ENCODE measurements around the gene CTSE.
"Not testable (repeated sequence)": the region's sequence is repeated elsewhere in the genome, so short reads cannot be mapped to it uniquely, and the experiment has no call there.

The CTSE gene

DNA sequence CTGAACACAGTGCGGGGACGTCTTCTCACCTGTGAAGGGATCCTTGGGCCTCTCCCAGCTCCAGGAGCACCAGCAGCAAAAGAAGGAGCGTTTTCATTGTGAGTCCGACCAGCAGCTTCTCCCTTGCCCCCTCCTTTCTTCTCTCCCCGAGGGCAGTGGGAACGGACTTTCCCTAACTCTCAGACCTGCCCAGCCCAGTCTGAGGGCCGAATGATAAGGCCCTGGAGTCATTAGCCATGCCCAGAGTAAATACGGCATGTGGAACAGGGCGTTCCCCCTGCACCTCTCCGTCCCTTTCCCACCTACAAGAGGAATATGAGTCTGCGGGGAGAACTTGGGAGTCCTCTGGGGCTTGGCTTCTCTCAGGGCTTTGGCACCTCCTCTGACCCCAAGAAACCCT is at the start of gene CTSE:
Gene CTSE (minus strand): TSS at position 201 of the 400 bp plus-strand sequence. CDS start 104 bp downstream, at position 97.
- no peak for DNase-seq

DNA sequence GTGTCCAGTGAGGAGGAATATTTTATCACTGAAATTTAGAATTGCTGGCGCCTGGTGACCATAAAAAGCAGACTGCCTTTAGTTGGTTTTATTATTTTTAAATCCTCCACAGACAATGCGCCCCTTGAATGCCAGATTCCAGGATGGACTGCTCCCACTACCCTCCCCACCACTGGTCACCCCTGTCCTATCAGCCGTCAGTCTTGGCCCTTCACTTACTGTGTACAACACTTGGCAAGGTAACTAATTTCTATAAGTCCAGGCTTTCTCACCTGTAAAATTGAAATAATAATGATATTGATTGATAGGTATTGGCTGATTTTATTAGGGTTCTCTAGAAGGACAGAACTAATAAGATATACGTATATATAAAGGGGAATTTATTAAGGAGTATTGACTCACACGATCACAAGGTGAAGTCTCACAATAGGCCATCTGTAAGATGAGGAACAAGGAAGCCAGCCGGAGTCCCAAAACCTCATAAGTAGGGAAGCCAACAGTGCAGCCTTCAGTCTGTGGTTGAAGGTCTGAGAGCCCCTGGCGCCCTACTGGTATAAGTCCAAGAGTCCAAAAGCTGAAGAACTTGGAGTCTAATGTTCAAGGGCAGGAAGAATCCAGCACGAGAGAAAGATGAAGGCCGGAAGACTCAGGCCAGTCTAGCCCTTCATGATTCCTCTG is 47.1 kb upstream of the CTSE start:
- no peak for DNase-seq

DNA sequence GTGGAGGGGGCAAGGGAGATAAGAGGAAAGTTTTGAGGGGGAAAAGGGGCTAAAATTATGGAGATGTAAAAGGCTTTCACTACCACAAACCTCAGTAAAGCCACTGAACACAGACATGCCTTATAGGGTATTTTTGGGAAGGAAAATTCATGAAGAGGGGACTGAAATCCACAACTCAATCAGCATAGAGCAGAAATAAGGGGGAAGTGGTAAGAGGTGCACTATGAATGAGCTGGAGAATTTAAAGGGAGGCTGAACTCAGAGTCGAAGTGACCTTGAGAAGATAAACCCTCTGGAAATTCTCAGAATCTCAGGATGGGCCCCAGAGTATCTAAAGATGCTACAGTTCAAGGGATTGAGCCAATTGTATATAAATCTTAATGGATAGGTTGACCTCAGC is 44.6 kb upstream of the CTSE start:
- no peak for DNase-seq

DNA sequence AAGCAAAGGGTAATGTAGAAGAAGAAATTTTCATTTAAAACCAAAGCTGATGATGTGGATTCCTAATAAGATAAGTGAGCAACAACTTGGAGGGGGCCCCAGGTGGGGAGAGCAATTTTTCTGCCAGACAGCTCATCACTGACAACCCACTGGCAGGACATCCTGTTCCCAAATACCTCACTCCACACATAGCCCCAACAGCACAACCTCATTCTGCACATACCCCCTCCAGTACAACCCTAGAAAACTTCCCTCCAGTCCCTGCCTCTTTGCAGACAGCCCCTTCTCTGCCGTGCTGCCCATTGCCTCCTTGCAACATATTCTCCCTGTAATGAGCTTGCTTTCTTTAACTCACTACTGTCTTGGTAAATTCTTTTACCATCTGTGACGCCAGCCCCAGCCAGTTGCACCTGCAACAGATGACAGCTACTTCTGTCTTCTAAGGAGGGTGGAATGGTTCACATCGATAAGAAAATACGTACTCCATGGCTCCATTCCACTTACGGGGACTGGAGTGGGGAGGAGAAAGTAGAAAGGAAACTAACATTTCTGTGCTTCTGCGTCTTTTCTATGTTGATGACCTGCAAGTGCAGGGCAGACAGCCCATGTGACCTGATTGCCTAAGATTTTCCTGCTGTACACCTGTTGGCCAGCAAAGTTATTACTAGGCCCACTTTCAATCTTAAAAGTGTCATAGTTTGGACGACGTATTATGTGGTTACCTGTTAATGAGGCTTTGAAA is 44.0 kb upstream of the CTSE start:
- DNase-seq = no peak

DNA sequence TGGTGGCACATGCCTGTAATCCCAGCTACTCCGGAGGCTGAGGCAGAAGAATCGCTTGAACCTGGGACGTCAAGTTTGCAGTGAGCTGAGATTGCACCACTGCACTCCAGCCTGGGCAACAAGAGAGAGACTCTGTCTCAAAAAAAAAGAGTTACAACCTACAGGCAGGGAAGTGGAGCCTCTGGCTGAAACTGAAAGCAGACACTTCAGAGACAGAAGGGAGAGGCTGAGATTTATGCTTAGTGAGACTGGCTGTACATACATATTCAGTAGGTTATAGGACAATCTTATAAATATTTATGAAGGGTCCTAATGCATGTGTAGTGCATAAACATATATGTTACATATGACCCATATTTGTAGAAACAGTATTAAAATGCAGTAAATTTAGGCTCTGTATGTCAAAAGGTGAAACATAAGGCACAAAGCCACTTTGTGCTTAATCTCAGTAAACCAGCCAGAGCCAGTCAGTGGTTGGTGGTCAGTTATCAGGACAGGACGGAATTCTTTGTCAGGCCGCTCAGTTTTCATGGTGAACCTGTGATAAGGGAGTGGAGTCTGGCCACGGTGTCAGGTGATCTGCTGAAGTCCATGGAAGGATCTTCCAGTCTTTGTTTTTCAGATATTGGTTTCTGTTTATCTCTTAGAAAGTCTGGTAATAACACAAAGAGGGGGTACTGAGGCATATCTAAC is 42.9 kb upstream of the CTSE start:
- DNase-seq = no peak

DNA sequence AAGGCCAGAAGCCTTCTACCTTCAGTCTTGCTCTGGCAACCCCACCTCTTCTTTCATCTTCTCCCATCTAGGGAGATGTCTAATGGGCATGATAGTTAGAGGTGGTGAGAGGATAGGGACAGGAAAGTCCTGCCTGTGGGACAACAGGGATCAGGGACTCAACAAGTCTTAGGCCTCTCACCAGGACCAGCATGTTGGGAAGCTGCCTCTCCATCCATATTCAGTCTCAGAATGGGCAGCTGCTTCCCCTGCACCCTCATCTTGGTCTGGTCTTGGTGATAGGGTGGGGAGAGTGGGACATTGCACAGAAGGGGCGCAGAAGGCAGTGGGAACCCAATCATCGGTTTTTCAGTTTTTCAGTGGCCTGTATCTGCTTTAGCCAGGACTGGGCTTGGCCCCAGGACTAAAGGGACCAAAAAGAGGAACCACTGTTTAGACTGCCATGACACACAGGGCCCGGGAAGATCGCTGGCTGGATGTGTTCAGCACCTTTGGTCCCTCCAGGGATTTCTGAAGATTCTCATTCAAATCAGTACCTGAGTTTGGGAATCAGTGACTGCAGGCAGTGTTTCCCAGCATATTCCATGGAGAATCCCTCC is 42.0 kb upstream of the CTSE start:
- no peak for DNase-seq

DNA sequence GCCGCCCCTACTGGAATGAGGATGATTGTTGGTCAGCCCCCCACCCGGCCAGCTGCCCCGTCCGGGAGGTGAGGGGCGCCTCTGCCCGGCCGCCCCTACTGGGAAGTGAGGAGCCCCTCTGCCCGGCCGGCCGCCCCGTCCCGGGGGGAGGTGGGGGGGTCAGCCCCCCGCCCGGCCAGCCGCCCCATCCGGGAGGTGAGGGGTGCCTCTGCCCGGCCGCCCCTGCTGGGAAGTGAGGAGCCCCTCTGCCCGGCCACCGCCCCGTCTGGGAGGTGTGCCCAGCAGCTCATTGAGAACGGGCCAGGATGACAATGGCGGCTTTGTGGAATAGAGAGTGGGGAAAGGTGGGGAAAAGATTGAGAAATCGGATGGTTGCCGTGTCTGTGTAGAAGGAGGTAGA is 40.8 kb upstream of the CTSE start:
- DNase-seq = not testable (repeated sequence)

DNA sequence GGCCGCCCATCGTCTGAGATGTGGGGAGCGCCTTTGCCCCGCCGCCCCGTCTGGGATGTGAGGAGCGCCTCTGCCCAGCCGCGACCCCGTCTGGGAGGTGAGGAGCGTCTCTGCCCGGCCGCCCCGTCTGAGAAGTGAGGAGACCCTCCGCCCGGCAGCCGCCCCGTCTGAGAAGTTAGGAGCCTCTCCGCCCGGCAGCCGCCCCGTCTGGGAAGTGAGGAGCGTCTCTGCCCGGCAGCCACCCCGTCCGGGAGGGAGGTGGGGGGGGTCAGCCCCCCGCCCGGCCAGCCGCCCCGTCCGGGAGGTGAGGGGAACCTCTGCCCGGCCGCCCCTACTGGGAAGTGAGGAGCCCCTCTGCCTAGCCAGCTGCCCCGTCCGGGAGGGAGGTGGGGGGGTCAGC is 40.3 kb upstream of the CTSE start:
- DNase-seq = not testable (repeated sequence)

DNA sequence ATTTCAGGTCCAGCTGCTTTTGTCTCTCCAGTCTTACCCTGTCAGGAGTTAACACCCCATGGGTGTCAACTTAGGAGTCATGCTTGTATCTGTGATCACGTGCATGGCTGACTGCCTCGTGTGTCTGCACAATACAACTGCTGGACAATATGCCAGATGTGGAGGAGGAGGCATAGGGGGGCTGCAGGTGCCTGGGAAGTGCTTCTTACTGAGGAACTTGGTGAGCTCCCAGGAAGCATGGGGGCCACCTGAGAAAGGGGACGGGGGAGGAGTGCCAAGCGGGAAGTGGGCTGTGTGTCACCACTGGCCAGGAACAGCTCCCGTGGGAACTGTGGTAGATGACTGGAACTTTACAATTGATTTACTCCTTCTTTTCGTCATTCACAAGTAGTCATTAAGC is 38.8 kb upstream of the CTSE start:
- no peak for DNase-seq

DNA sequence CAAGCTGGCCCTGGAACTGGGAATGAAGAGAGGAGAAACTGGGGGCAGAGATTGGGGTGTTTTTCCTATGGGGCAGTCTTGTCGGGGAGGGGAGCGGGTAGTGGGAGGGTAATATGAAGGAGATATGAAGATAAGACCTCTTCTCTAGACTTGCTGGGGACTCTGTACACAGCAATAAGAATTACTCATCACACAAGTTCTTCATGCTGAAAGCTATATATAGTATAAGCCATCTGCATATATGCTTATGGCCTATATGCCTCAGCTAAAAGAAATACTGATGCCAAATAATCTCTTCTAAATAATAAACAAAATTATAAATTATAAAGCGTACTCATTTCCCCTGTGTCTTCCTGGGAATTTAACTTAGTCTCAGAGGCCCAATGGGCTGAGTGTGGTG is 37.1 kb upstream of the CTSE start:
- no peak for DNase-seq

DNA sequence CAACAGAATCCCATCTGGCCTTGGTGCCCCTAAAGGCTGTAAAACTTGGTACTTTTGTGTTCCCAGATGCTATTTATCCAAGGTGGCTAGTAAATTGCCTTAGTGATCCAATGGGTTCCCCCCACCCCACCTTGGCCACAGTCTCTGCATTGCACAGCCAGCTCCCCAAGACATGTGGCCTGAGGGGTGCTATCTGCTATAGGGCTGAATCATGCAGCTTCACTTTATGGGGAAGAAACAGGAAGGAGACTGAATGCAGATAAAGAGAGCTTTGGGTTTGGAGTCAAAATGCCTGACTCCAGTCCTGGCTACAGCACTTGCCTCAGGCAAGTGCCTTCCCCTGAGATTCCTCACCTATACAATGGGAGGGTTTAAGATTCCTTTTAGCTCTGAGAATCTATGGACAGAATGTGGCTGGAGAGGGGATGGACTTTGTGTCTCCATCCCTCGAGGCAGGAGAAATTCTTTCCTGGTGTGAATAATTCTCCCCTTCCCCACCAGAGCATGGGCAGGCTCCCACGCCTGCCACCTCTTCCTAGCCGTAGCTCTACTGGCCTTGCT is 35.7 kb upstream of the CTSE start:
- no peak for DNase-seq

DNA sequence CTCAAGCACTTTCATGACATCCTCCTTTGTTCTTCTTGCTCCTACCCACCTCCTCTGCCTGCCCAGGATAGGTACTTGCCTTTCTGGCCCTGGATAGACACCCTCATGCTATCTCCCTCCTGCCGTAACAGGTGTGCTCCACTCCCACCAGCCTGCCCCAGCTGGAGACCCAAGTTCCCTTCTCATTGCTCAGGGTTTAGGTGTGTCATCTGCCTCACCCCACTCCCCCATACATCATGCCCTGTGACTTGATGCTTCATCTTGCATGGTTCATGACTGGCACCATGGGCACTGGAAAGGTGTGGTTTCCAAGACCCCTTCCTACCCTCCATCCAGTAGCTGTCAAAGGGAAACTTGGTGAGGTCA is 35.2 kb upstream of the CTSE start:
- DNase-seq = no peak

DNA sequence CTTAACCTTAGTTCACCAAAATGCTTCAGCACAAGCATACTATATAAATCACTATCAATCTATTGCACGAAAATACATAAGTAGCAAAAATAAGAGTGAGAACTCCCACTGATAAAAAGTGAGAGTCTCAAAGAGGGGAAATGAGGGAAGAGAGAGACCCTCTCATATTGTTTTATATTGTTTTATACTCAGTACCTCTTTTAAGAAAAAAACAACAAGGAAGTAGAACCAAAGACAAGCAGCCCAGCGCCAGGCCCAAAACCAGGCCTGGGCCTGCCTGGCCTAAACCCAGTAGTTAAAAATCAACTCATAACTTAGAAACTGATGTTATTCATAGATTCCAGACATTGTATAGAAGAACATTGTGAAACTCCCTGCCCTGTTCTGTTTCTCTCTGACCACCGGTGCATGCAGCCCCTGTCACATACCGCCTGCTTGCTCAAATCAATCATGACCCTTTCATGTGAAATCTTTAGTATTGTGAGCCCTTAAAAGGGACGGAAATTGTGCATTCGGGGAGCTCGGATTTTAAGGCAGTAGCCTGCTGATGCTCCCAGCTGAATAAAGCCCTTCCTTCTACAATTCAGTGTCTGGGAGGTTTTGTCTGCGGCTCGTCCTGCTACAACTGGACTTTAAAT is 34.7 kb upstream of the CTSE start:
- not testable (repeated sequence) for DNase-seq

DNA sequence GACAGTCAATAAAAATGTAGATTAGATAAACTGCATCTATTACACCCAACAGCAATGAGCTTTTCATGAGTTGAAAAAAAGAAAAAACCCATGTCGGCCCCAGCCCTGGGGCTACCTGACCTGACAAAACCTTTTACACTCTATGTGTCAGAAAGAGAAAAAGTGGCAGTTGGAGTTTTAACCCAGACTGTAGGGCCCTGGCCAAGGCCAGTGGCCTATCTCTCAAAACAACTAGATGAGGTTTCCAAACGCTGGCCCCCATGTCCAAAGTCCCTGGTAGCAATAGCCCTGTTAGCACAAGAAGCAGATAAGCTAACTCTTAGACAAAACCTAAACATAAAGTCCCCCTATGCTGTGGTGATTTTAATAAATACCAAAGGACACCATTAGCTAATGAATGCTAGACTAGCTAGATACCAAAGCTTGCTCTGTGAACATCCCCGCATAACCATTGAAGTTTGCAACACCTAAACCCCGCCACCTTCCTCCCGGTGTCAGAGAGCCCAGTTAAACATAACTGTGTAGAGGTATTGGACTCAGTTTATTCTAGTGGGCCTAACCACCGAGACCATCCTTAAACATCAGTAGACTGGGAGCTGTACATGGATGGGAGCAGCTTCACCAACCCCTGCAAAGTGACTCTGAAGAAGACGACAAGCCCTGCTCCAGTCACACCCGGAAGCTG is 32.1 kb upstream of the CTSE start:
- not testable (repeated sequence) for DNase-seq

DNA sequence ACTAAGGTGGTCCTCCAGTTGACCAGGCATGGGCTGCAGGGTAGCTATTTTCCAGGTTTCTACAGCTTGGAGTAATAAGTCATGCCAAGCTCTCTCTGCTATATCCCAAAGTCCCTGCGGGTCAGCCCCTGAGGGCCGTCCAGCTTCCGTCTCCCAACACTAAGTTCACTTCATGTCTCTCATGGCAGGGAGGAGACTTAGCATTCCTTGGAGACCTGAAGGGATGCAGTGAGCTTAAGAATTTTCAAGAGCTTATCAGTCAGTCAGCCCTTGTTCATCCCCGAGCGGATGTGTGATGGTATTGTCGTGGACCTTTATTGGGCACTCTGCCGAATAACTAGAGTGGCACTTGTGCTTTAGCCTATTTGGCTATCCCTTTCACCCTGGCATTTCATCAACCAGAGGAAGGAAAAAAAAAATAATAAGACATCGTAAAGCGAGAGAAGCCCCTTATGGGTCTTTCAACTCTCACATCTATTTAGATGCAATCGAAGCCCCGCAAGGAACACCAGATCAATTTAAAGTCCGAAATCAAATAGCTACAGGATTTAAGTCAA is 31.5 kb upstream of the CTSE start:
- not testable (repeated sequence) for DNase-seq

DNA sequence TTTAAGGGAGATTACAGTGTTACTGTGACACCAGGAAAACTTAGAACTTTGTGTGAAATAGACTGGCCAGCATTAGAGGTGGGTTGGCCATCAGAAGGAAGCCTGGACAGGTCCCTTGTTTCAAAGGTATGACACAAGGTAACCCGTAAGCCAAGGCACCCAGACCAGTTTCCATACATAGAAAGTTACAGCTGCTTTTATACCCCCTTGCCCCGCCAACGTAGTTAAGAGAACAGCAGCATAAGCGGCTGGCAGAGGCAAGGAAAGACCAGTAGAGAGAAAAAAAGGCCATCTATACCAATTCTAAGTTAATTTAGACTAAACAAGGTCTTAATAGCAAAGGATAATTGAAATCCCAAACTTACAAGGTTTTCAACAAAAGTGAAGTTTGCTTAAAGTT is 29.9 kb upstream of the CTSE start:
- not testable (repeated sequence) for DNase-seq

DNA sequence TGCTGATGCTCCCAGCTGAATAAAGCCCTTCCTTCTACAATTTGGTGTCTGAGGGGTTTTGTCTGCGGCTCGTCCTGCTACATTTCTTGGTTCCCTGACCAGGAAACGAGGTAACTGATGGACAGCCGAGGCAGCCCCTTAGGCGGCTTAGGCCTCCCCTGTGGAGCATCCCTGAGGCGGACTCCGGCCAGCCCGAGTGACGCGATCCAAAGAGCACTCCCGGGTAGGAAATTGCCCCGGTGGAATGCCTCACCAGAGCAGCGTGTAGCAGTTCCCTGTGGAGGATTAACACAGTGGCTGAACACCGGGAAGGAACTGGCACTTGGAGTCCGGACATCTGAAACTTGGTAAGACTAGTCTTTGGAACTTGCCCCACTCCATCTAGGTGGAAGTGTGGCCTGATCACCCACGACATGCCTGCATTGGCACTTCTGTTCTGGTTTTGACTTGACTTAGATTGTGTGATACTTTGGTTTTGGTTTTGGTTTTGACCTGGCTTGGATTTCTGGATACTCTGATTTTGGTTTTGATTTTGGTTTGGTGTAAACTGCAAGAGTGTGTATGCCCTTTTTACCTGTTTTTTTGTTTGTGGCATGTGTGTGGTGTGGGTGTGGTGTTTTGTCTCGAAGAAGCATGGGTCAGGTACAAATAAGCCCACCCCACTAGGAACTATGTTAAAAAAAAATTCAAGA is 29.4 kb upstream of the CTSE start, which contains the start of gene RHEX:
Gene RHEX (plus strand): TSS at position 255 of the 692 bp plus-strand sequence. CDS start 44,656 bp downstream, outside the sequence.
- DNase-seq = not testable (repeated sequence)

DNA sequence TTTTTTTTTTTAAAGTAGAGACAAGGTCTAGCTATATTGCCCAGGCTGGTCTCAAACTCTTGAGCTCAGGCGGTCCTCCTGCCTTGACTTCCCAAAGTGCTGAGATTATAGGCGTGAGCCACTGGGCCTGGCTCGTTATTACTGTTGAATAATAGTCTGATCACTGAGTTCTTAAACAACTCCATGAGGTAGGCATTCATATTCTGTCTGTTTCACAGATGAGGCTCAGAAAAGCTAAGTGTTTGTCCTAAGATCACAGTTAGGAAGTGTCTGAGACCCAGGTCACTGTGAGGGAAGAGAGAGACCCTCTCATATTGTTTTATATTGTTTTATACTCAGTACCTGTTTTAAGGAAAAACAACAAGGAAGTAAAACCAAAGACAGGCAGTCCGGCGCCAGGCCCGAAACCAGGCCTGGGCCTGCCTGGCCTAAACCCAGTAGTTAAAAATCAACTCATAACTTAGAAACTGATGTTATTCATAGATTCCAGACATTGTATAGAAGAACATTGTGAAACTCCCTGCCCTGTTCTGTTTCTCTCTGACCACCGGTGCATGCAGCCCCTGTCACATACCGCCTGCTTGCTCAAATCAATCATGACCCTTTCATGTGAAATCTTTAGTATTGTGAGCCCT is 28.7 kb upstream of the CTSE start:
- DNase-seq = not testable (repeated sequence)

DNA sequence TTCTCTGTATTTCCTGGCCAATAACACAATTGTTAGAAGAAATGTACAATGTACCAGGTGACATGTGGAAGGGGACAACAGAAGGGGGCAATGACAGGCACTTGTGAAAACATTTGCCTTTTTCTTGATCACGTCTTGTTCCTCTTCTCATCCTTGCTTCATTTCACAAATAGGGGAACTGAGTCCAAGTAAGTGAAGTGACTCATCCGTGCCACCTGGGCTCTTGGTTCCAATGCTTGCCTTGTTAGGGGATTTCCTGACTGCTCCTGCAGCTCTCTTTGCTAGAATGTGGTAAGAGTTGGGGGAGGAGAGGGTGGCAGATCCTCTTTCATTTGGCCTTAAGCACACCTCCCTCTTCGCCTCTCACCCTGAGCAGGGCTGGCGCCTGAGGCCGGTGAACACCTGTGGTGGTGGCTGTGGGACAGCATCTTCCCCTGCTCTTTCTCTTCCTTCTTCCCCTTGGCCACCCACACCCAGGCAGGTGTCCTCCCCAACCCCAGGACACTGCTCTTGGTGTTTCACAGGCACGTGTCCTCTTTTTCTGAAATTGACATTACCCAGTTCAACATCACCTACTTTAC is 27.1 kb upstream of the CTSE start:
- no peak for DNase-seq

Measured in NCI-H446 treated with DMSO at 0.1 percent for 48 hours (cell line).